NCI-H2081 (cell line): ENCODE results near the gene GRK5.
A peak's percentile ranks its signal among the peaks of the same experiment; 100 is the strongest.

ENCODE experiments used
- DNase-seq, 2 experiments: peaks; one replicate each; lab custom pipeline; 2025; lab: John Stamatoyannopoulos, UW

GRK5 gene

DNA sequence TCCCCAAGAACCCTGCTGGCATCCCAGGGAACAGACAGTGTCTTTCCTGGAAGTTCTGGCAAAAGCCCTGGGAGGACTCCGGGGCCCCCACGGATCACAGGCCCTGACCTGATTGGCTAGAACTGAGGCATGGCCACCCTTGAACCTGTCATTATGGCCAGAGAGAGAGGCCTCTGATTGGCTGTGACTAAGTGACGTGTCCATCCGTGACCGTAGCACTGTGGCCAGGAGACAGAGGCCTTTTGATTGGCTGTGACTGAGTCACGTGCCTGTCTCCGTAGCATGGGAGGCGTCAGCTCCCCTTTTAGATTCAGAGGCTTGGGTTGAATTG lies 171.3 kb downstream of the GRK5 start:
- no peak for DNase-seq

DNA sequence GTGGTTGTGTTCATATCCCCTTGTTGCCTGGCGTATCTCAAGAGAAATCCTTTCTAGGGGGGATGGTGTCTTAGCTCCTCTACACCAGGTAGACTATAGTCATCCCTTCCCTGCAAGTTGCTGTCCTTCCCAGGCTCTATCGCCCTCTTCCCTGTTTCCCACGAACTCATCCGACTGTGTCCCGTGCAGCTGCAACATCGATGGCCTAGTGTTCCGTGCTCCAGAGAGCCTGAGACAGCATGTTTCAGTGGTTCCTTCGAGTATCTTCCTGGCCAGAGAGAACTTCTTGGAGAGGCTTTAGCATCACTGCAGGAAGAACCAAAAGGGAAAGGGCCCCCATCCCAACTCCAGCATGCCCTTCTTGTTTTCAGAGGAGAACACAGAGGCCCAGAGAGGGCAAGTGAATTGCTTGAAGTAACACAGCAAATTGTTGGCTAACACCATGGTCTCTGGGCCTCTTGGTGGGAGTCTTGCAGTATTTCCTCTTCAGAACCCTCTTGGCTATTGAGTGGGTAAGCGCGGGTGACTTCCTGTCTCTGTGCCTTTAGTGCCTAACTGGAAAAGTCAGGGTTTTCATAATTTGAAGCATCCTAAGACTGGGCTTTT lies 172.2 kb downstream of the GRK5 start:
- no peak for DNase-seq

- DNase-seq, result no peak
Measured at GRCh38 chr10:119383174-119383856, 175.9 kb downstream of the GRK5 start.

GRCh38 chr10:119384127-119384526 lies 176.8 kb downstream of the GRK5 start:
- DNase-seq, result no peak

DNA sequence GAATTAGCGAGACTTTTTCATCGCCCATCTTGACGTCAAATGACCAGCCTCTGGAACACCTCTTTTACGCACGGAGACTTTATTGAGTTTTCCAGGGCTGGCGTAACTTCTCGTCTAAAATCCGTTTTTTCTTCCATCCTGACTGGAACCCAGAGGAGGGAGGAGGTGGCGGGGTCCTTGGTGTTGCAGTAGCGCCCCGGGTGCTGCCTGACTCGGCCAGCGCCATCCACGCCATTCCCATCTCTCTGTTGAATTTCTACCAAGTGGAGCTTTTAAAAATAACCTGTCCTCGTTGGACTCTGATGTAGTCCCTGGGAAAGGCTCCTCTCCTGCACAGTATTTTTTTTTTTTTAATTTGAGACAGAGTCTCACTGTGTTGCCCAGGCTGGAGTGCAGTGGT lies 179.3 kb downstream of the GRK5 start:
- no peak for DNase-seq

GRCh38 chr10:119388849-119389345 lies 181.5 kb downstream of the GRK5 start:
- DNase-seq, result no peak

DNA sequence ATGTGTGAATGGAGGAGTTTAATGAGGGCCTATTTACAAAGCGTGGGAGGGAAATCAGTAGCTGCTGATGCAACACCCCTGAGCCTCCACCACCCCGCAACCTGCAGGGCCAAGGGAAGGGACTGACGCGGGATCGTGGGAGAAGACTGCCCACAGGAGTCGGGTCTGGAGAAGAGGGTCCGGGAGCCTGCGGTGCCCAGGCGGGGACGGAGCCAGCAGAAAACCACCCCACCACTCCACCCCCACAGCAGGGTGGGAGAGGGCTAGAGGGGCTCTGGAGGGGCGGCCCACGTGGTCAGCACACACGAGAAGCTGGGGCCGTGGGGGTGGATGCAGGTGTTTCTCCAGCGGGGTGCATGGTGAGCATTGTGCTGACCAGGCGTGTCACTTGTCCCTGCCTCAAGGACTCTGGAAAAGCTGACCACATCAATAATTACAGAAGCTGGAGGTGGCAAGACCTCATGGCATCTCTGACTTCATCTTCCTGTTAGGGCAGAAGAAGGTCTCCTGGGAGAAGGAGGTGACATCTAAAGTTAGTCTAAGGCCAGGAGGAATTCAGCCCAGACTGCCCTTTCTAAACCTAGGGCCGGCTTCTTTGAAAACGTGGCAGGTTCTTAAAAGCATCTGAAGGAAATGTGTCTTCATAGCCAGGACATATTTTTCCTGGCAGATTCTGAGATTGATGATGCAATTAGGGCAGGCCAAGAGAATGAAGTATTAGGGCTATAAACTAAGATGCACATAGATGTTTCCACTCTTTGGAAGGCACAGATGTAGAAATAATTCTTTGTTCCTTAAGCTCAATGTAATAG lies 184.3 kb downstream of the GRK5 start:
- no peak for DNase-seq

- no peak for DNase-seq
Measured at GRCh38 chr10:119393019-119393418, 185.6 kb downstream of the GRK5 start.

- no peak for DNase-seq
Measured at GRCh38 chr10:119393421-119393820, 186.1 kb downstream of the GRK5 start.

DNA sequence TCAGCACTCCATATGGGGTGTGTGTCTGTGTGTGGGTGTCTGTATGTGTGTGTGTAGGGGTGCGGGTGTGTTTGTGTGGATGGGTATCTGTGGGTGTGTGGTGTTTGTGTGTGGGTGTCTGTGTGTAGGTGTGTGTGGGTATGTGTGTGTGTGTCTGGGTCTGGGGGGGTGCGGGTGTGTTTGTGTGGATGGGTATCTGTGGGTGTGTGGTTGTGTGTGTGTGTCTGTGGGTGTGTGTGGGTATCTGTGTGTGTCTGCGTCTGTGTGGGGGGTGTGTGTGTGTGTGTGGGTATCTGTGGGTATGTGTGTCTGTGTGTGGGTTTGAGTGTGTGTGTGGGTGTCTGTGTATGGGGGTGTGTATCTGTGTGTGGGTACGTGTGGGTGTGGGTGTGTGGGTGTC lies 186.5 kb downstream of the GRK5 start:
- DNase-seq, result no peak

- no peak for DNase-seq
Measured at GRCh38 chr10:119394657-119395279, 187.4 kb downstream of the GRK5 start.

- DNase-seq, result no peak
Measured at GRCh38 chr10:119395280-119396007, 188.1 kb downstream of the GRK5 start.

GRCh38 chr10:119396008-119396708 lies 188.8 kb downstream of the GRK5 start:
- DNase-seq, result peak in 1 of 2 experiments; percentile 39

DNA sequence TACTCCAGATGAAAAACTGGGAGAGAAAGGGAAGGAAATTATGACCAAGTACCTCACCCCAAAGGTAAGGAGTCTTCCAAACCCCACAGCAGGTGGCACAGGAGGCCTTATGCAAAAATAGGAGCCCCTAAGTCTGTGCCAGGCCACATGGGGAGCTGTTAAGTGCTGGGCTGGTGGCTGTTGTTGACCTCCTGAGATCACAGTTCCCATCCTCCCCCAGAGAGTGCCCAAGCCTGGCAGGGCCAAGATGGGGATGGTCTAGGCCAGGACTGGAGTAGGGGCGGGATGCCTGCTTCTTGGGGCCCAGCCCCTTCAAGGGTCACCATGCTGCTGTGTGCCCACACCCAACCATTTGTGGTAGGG lies 189.3 kb downstream of the GRK5 start:
- DNase-seq, result no peak

DNA sequence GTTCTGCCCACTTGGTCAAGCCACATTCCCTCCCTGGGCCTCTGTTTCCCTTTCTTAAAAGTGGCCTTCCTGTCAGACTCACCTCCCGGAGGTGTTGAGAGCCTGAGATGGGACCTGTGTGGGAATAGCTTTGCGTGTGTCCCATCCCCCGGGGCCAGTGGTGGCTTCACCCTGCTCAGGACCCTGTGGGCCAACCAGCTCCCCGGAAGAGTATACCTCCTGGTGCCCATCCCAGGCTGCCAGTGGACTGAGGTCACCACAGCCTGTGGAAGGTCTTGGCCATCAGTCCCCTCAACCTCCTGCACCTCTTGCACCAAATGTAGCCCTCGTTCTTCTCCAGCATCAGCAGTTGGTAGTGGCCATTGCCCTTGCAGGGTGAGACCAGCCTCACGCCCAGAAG lies 190.0 kb downstream of the GRK5 start:
- DNase-seq, result no peak

DNA sequence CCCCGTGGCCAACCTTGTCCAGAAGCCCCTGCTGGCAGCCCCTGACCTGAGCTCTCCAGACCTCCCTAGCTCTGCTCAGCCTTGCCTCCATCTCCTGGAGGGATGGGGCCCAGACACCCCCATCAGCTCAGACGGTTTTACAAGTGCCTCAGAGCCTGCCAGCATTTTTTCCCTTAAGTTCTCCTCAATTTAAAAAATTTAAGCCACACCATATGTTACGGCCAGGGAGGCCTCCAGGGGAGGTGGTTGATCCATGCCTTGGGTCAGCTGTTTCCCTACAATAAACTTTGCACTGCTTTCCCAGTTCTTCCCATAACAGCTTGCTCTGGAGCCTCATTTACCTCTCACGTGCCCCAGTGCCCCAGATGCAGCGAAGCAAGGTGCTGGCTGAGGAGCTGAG lies 191.6 kb downstream of the GRK5 start:
- DNase-seq, result no peak

DNA sequence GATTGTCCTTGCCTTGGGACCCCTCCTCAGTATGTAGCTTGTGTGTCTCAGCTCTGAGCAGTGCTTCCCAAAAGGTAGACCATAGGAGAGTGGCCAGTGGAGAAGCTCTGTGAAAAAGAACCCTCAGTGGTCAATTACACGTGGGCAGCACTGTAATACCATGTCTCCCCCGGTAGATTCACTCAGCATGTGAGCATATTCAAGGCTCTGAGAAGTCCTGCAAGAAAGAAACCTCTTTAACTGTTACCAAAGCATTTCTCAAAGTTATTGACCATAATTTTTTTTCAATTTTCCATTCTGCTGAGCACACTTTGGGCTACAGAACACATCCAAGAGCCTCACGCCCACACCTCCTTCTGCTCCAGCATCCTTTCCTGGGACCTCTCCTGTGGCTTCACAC lies 192.1 kb downstream of the GRK5 start:
- DNase-seq, result no peak

DNA sequence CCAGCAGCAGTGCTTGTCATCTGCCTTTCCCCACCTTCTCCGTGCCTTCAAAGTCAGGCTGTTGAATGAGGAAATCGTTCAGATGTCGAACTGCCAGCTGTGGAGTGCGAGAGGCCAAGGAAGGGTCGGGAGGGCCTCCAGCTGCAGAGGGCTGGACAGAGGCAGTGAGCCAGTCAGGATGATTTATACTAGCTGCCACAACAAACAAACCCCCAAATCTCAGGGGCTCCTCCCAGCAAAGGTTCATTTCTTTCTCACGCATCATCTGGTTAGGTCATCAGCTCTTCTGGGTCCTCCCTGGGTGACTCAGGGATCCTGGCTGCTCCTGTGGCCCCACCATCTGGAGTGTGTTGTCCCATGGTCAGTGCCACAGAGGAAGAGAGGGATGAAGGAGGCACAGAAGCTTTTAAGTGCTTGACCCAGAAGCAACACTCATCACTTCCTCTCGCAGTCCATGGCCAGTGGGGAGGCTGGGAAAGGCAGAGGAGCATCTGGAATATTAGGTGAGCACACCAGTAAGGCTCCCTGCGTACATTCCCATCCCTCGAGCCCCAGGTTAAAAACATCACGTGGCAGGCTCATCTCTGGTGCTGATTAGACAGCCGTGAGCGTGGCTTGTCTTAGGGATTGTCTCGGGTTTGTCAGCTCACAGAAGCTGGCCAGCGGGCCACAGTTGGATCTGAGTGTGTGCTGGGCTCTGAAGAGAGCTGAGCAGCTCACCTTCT lies 194.5 kb downstream of the GRK5 start:
- no peak for DNase-seq

DNA sequence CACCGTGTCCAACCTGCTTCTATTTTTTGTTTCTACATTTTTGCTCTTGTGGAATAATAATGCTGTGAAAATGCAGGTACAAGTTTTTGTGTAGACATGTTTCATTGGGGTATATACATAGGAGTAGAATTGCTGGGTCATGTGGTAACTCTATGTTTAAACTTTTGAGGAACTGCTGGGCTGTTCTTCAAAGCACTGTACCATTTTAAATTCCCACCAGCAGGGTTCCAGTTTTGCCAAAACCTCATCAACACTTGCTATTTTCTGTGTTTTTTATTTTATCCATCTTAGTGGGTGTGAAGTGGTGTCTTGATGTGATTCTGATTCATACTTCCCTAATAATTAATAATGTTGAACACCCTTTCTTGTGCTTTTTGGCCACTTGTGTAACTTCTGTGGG lies 196.6 kb downstream of the GRK5 start:
- no peak for DNase-seq

DNA sequence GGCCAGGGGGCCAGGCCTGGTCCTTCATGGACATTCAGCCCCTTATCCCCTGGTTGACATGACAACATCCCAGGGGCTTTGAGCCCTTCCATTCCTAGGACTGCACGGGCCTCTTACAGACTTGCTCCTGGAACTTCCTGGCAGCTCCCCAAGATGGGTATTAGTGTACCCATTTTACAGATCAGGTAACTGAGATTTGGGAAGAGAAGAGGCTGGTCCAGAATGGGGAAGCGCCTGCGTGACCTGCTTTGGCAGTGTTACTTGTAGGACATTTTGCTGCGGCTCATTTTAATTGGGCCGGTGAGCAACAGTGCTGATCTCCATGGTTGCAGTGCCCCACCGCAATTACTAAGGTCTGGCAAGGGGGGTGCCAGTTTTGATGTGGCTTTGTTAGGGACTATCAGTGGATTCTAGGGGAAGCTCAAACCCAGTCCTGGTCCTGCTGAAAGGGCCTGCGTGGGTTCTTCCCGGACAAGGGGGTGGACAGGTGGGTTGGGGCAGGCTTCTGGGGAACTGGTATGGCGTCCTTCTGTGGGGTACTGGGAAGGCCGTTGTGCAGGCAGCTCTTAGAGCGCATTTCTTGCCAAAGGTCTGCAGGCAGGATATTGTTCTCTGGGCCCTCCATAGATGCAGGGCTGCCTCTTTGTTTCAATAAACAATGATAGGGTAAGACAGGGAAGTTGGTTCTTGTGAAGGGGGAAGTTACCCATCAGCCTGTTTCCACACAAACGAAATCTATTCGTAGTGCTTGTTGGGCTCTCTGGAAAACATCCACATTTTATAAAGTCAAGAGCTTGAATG lies 197.5 kb downstream of the GRK5 start:
- DNase-seq, result no peak
